ENCODE data around the gene GALR2.

DNA sequence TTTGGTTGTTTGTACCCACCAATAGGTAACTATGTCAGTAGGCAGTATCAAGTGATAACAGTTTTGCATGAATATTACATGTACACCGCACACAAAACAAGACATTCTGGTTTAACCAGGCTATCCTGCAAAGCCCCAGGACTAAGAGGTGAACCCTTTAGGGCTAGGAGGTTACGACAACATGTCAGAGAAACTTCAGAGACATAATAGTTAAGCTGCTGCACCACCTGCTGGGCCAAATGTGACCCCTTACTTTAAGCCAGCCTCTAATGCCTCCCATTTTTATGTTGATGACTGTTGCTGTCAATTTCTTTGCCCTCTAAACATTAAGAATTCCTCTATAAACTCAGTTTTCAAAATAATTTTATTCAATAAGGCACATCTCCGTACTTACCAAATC, 17.7 kb upstream of the GALR2 start:
- TF ChIP-seq, protein P1, sequence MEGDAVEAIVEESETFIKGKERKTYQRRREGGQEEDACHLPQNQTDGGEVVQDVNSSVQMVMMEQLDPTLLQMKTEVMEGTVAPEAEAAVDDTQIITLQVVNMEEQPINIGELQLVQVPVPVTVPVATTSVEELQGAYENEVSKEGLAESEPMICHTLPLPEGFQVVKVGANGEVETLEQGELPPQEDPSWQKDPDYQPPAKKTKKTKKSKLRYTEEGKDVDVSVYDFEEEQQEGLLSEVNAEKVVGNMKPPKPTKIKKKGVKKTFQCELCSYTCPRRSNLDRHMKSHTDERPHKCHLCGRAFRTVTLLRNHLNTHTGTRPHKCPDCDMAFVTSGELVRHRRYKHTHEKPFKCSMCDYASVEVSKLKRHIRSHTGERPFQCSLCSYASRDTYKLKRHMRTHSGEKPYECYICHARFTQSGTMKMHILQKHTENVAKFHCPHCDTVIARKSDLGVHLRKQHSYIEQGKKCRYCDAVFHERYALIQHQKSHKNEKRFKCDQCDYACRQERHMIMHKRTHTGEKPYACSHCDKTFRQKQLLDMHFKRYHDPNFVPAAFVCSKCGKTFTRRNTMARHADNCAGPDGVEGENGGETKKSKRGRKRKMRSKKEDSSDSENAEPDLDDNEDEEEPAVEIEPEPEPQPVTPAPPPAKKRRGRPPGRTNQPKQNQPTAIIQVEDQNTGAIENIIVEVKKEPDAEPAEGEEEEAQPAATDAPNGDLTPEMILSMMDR (IDR thresholded peaks at IDR 0.05), result no peak
- TF ChIP-seq POLR2AphosphoS5 (IDR thresholded peaks at IDR 0.05), result no peak
- no peak for TF ChIP-seq POLR2A (IDR thresholded peaks at IDR 0.05)
